Osteoblast (primary cell): ENCODE results near the gene CYP1B1. TPM values are rescaled to one million over a fixed set of nuclear protein-coding genes. Genes with fewer than 3 reads are reported as not detected.
A peak's percentile ranks its signal among the peaks of the same experiment; 100 is the strongest.

ENCODE experiments used
- DNase-seq: peaks from one replicate; pipeline ENCODE4 v3.0.0; 2011; ENCODE audit warnings: low spot score, mixed read lengths; ENCODE audit not compliant: insufficient read length; ENCODE audit errors: missing footprints
- H2AFZ ChIP-seq: 2 replicates; pipeline ENCODE4 v1.6.0; 2011; ENCODE audit warnings: mild to moderate bottlenecking, low read length
- H3K27ac ChIP-seq: 2 replicates; pipeline ENCODE4 v1.5.1; 2011; ENCODE audit warnings: mild to moderate bottlenecking, low read depth, low read length, moderate library complexity
- H3K27me3 ChIP-seq: 2 replicates; pipeline ENCODE4 v1.6.0; 2012; ENCODE audit warnings: mild to moderate bottlenecking, control low read depth, inconsistent platforms, low read length, moderate library complexity; ENCODE audit not compliant: insufficient read depth
- H3K36me3 ChIP-seq: 2 replicates; pipeline ENCODE4 v1.5.1; 2011; ENCODE audit warnings: mild to moderate bottlenecking, low read length, control low read depth, moderate library complexity; ENCODE audit not compliant: insufficient read depth
- H3K4me1 ChIP-seq: 2 replicates; pipeline ENCODE4 v1.5.1; 2011; ENCODE audit warnings: mild to moderate bottlenecking, low read length, control low read depth, moderate library complexity; ENCODE audit not compliant: insufficient read depth
- H3K4me2 ChIP-seq: 2 replicates; pipeline ENCODE4 v1.6.0; 2011; ENCODE audit warnings: mild to moderate bottlenecking, low read length; ENCODE audit not compliant: insufficient read depth
- H3K4me3 ChIP-seq: fragments of 200-600 bp; sonication (generic); 3 replicates; pipeline ENCODE4 v1.5.1; 2012; ENCODE audit warnings: mild to moderate bottlenecking, low read length, inconsistent platforms; ENCODE audit not compliant: insufficient read depth
- H3K79me2 ChIP-seq: 2 replicates; pipeline ENCODE4 v1.6.0; 2012; ENCODE audit warnings: mild to moderate bottlenecking, low read length, control low read depth, inconsistent platforms; ENCODE audit not compliant: insufficient read depth
- H3K9me3 ChIP-seq: 2 replicates; pipeline ENCODE4 v1.5.1; 2011; ENCODE audit warnings: low read depth, low read length, control low read depth
- H4K20me1 ChIP-seq: 2 replicates; pipeline ENCODE4 v1.6.0; 2012; ENCODE audit warnings: mild to moderate bottlenecking, low read length, control low read depth; ENCODE audit not compliant: insufficient read depth
- CTCF ChIP-seq: IDR thresholded peaks from 2 replicates; pipeline ENCODE4 v1.5.1; 2011; ENCODE audit warnings: mild to moderate bottlenecking, low read depth, low read length, moderate library complexity; ENCODE audit errors: extremely low read depth
- total RNA-seq: library from RNA; depleted of rRNA; stranded (reverse); fragments of >200 nt; gene quantifications from 2 replicates; pipeline ENCODE4 v1.2.3, GENCODE V29; 2012

The CYP1B1 gene
- total RNA-seq, 1 donor = 827 TPM

GRCh38 chr2:38099099-38100028, 23.4 kb upstream of the CYP1B1 start:
- H2AFZ ChIP-seq = peak overlapping the region; percentile 67
- DNase-seq = no peak
- H3K4me2 ChIP-seq = peak overlapping the region; percentile 87
- H3K36me3 ChIP-seq = no peaks in the 10 kb centered on the region
- H3K79me2 ChIP-seq = no peaks in the 10 kb centered on the region
- no peaks in the 10 kb centered on the region for H4K20me1 ChIP-seq
- H3K9me3 ChIP-seq = peaks cover 3% of the 10 kb centered on the region
- peak overlapping the region; percentile 93 for H3K27ac ChIP-seq
- peaks cover 33% of the 10 kb centered on the region for H3K4me1 ChIP-seq
- no peak for TF ChIP-seq CTCF
- peak overlapping the region; percentile 65 for H3K4me3 ChIP-seq
- H3K27me3 ChIP-seq = no peaks in the 10 kb centered on the region

DNA sequence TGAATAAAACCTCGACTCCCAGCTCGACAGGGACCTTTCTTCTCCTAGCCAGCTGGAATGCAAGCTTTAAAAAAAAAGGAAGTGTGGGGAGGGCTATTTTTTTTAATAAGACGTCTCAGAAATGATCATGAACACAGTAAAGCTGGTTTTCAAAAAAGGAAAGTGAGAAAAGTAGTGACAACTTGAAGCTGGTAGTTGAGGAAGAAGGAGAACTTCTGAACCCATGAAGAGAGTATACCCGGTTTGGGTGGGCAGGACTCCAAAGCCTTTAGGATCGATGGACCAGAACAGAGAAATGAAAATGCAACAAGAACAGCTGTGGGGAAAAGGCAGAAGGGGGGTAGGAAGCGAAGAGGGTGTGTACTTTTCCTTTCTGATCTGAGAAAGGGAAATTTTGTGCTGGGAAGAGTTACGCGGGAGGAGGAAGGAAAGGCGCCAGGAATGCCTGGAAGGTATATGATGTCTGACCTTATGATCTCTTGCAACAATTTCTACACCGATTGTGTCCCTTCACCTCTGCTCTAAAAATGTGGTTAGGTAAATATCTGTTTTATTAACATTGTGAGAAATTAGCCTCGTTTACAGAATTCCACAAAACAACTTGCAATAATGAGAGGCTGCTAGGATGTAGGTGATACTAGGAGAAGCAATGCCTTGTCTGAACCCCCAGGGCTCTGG, 22.6 kb upstream of the CYP1B1 start:
- Histone ChIP-seq H3K4me1 (peaks cover 37% of the 10 kb centered on the region), H3K4me2 (peak overlapping the region; percentile 87), H3K27ac (peak overlapping the region; percentile 93), H3K4me3 (peak overlapping the region; percentile 65), H3K36me3 (no peaks in the 10 kb centered on the region), H4K20me1 (no peaks in the 10 kb centered on the region), H3K9me3 (no peaks in the 10 kb centered on the region), H2AFZ (peak overlapping the region; percentile 67), H3K27me3 (no peaks in the 10 kb centered on the region), H3K79me2 (no peaks in the 10 kb centered on the region)
- TF ChIP-seq CTCF = no peak
- no peak for DNase-seq

DNA sequence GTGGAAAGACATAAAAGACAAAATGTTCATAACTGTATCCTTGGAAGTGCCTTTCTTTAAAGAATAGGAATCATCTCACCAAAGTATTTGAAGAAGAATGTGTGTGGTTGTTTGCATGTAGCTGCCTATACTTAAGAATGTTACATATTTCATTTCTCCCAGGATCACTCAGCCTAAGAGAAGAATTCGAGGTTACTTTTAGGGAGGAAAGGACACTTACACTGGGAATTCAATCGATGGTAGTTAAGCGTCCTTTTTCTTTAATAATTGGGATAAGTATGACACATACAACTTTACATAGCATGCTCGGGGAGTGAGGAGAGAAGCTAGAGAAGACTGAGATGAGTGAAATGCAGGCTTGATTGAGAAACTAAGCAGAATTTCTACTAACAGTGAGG, 22.0 kb upstream of the CYP1B1 start:
- H3K4me3 ChIP-seq = peak overlapping the region; percentile 65
- H3K4me2 ChIP-seq = peak overlapping the region; percentile 87
- no peaks in the 10 kb centered on the region for H3K36me3 ChIP-seq
- no peak for TF ChIP-seq CTCF
- H4K20me1 ChIP-seq = no peaks in the 10 kb centered on the region
- no peaks in the 10 kb centered on the region for H3K9me3 ChIP-seq
- H2AFZ ChIP-seq = peak overlapping the region; percentile 67
- peak overlapping the region; percentile 93 for H3K27ac ChIP-seq
- H3K4me1 ChIP-seq = peaks cover 41% of the 10 kb centered on the region
- DNase-seq = no peak
- no peaks in the 10 kb centered on the region for H3K27me3 ChIP-seq
- no peaks in the 10 kb centered on the region for H3K79me2 ChIP-seq
